OCI-LY3 (cell line): Measurements from ENCODE around the gene INTS6.

Source experiments
- CTCF ChIP-seq: fragments of 200-600, 300-600 bp; sonication (generic); IDR thresholded peaks from 2 replicates; pipeline ENCODE4 v1.5.1; 2014; ENCODE audit warnings: antibody characterized with exemption, low read length, low read depth
- EZH2phosphoT487 ChIP-seq: fragments of 200-600 bp; shearing (Covaris generic); IDR thresholded peaks from 2 replicates; pipeline ENCODE4 v1.6.1; 2018; ENCODE audit warnings: antibody characterized with exemption, mixed run types, low read depth

- TF ChIP-seq EZH2phosphoT487 (no peak), CTCF (no peak)
Observed at GRCh38 chr13:51499841-51500240, 47.0 kb upstream of the INTS6 start.
